K562 treated with DMSO at 1 percent for 12 hours (cell line): ENCODE results near the gene CAPRIN1. TPM values are rescaled to one million over a fixed set of nuclear protein-coding genes. Genes with fewer than 3 reads are reported as not detected.

ENCODE experiments used
- total RNA-seq: library from RNA; unstranded; fragments of 300-600 nt; gene quantifications from 2 replicates; pipeline ENCODE4 v1.2.3, GENCODE V29; 2022; ENCODE audit not compliant: insufficient read depth

CAPRIN1 gene
- 53.0 and 141 TPM in 2 replicates for total RNA-seq

GRCh38 chr11:34051349-34052035, at the start of gene CAPRIN1:
Gene CAPRIN1, plus strand, starts transcription at chr11:34051731. Its CDS starts 690 bp downstream, at chr11:34052421.

GRCh38 chr11:34105079-34105956, 53.8 kb downstream of the CAPRIN1 start, which contains the start of gene NAT10:
Gene NAT10, plus strand, starts transcription at chr11:34105629. Its CDS starts 2,597 bp downstream, at chr11:34108226.

Other genes starting within 250 kb of the CAPRIN1 start
- 17.8 and 20.8 TPM in 2 replicates for gene LMO2, start 159.7 kb upstream of the CAPRIN1 start, total RNA-seq
- 26.6 and 32.8 TPM in 2 replicates for gene NAT10, start 53.9 kb downstream of the CAPRIN1 start, total RNA-seq